ENCODE data around the gene KSR2.

Gene KSR2

DNA sequence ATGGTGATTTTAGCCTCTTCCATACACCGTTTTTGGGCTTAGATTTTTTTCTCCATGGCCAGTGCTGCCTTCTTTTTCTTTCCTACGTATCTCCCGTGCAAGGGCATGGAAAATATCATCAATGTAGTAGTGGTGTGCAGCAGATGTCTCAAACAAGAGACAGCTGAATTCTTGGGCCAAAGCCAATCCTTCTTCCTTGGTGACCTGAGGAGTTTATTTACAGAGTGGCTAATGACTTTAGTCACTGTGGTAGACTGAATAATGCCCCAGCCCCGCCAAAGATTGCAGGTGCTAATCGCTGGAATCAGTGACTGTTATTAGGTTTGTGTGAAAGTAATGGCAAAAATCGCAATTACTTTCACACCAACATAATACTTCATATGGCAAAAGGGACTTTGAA, 371.8 kb downstream of the KSR2 start:
- DNase-seq, result no peak

DNA sequence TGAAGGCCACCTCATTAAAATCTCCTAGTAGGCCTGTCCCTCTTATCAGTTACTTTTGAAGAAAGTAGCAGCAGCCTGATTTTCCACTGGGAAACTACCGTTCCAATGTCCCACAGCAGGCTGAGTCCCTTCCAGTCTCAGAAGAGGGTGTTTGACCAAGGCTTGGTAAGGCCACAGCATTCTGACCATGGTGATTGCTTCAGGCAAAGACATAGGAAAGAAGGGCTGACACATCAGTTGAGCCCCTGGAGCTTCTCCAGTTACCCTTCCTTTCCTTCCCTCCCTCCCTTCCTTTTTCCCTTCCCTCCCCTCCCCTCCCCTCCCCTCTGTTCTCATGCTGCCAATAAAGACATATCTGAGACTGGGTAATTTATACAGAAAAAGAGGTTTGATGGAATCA, 373.0 kb downstream of the KSR2 start:
- DNase-seq, result no peak

DNA sequence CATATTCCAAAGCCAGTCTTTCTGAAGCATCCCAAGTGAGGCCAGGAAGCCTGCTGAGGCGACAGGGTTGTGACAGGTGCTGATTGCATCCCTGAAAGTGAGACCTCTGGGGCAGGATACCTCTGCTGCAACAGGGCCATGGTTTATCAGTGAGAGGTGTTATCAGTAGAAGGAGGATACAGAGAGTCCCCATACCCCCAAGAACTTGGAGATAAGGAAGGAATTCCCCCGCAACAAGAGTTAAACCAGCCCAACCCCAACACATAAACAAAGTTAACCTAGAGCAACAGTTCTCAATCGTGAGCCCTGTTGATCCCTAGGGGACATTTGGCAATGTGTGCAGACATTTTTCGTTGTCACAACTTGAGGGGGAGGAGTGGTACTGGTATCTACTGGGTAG, 374.3 kb downstream of the KSR2 start:
- no peak for DNase-seq

DNA sequence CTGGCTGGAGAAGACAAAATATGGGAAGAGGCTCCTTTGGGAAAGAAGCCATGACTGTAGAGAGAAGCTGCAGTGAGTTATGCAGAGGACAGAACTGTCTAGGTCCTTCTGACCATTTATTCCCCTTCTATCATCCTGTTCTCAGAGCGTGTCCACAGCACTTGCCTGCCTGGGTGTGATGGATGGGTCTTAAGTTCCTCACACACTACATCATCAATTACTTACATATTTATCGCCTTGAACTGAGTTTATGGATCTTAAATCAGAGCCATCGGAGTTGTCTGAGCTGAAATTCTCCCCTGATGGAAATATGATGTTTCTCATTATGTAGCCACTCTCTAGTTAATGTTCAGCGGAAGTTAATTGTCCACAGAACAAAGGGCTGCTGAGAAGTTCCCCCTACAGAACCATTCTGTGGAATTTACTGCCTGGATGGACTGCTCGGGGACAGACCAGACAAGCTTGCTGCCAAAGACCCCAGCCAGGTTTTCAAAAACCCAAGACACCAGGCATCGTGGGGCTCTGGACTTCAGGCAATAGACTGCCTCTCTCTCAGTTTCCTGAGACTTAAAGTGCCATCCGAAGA, 374.9 kb downstream of the KSR2 start:
- DNase-seq, result no peak

DNA sequence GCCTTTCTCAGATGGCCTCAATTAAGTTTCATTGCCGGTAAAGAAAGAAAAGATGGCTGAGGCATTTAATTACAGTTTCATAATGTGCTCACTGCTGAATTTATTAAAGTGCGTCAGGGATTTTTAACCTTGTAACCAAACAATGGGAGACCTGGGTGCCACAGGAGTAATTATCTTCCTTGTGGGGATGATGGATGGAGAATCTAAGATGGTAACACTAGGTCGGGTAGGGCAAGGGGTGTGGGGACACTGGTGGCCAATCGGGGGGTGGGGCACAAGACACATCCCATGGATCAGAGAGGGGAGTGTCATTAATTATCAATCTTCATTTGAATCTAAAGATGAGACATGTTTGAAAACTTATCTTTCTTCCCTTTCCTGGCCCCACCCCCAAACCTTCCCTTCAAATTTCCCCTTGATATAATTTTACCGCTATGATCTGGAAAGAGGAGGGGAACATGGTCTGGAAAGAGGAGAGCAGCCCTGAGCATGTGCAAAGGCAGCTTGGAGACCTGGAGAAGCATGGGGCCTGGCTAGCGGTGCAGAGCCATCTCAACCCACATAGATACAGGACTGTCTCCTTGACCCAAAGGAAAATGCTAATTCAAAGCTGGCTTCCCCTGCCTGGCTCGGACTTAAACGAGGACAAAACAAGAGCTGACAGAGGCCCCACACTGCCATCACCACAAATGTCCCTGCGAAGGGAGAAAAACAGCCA, 376.0 kb downstream of the KSR2 start:
- DNase-seq, result no peak

DNA sequence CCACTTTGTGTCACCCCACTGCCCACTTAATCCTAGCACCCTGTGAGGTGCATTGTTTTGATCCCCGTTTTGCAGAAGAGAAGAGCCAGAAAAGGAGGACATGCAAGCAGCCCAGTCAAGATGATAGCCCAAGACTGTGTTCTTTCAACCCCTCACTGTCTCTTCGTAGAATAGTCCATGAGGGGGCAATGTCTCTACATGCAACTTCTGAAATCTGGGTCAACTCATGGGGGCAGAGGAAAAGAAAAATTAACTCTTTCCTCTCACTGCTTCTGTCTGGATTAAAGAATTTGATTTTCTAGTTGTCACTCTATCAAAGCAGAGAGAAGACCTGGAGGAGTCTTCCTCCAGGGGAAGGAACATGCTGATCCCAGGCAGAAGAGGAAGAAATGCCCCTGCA, 377.8 kb downstream of the KSR2 start:
- DNase-seq, result no peak

DNA sequence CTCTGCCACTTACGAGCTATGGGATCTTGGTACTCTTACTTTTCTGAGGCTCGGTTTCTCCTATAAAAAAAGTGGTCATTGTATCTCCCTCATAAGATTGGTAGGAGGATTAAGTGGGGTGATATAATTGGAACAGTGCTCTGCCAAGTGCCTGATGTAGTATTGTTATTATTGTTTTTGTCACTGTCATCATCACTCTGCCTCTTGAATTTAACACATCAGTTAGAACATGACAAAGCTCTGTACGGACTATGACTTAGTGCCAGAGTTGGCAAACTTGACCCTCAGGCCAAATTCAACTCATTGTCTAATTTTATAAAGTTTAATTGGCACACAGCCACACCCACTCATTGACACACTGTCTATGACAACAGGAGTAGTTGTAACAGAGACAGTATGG, 378.4 kb downstream of the KSR2 start:
- DNase-seq, result no peak

DNA sequence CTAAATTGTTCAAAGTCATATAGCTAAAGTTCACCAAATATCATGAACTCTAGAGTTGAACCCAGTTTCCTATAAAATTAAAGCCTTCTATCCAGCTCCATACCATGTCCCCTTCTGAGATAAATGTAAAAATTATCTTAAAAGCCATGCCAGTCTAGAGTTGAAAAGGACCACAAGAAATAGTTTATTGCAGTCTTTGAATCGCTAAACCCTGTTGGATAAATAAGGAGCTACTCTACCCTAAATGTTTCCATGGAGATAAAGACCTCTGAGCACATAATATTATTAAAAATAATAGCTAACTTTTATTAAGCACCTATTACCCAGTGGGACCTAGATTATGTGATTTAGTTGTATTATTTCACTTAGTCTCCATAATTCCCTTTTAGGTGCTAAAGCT, 379.8 kb downstream of the KSR2 start:
- no peak for DNase-seq

DNA sequence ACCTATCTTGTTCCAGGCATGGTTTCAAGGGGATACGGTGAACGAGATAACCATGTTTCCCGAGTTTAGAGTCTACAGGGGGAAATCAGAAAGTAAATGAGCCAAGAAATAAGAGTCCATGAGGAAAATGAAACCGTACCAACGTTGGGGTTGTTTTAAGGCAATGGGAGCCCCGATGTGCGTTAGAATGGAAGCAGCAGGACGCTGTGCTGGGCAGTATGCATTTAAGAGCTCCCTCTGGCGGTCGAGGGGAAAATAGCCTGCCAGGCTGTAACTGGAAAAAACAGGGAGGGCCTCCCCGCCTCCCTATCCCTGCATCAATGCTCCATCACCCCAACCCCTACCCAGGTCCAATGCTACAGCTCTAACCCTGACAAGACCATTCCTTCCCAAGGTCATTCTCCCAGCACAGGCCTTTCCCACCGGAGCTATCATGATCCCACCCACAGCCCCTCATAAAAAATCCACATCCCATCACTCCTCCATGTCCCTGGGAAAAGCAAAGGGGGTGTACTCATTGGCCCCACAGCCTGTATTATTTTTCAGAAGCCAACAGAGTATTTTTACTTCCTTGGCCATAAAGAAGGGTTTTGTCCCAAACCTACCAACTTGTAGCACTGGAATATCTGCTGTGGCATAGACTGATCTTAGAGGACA, 381.0 kb downstream of the KSR2 start:
- peak; percentile 1 for DNase-seq

DNA sequence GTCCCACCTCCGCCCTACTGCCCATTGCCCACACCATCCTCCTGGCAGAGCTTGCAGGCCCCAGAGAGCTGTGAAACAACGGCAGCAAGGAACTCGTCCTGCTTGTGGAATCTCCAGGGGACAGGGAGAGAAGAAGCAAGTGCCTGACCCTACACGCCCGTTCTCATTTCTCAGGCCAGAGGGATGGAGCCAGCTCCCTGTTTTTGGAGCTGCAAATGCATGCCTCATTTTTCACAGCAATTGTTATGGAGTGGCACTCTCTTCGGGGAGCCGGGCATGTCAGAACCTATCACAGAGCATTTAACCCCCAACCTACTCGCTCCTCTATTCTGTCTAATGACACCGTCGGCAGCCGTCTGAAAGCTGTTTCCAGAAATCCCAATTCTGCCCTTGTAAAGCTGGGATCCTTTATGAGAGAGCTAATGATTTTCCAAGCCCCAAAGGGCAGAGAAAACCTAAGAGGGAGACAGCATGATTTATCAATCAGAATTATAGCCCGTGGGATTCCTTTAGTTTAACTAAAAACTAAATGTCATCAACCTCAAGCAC, 385.0 kb downstream of the KSR2 start:
- no peak for DNase-seq

DNA sequence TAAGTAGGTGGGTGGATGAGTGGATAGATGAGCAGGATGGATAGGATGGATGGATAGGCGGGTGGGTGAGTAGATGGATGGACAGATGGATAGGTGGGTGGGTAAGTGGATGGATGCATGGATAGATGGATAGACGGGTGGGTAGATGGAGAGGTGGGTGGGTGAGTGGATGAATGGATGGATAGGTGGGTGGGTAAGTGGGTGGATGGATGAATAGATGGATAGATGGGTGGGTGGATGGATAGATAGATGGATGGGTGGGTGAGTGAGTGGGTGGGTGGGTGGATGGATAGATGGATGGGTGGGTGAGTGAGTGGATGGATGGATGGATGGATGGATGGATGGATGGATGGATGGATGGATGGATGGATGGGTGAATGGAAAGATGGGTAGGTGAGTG, 385.7 kb downstream of the KSR2 start:
- DNase-seq, result no peak

DNA sequence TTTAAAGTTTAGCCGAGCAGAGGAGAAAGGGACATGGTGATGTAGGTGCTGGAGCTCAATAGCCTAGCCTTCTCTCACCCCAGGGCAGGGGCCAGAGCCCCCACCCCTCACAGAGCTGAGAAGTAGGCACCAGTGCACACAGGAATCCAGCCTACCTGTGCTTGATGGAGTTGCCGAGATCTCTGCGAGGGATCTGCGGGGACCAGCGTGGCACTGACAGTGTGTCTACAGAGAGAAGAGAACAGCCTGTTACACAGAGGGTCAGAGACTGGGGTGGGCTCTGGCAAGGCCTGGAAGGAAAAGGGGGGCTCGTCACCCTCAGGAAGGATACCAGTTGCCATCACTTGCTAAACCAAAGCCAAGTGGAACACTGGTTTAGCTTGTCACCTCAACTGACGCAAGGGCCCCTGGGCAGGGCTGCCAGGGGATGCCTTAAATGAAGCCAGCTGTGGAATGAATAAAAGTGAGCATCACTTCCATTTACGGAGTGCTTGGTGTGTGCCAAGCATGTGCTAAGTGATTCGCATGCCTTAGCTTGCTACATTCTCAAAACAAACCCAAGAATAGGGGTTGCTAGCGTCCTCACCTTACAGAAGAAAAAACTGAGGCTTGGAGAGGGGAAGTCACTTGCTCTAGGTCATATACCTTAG, 386.5 kb downstream of the KSR2 start:
- DNase-seq, result no peak

DNA sequence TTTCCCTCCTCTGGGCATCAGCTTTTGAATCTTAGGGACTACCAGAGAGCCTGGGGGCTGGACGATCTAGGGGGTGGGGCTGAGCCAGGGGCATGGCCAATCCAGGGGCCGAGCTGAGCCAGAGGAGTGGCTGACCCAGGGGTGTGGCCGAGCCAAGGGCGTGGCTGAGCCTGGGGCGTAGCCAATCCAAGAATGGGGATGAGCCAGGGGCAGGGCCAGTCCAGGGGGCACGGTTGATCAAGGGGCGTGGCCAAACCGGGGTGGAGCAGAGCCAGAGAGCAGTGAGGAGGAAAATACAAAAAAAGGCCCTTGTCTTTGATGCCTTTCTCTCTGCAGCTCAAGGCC, 388.1 kb downstream of the KSR2 start:
- no peak for DNase-seq

DNA sequence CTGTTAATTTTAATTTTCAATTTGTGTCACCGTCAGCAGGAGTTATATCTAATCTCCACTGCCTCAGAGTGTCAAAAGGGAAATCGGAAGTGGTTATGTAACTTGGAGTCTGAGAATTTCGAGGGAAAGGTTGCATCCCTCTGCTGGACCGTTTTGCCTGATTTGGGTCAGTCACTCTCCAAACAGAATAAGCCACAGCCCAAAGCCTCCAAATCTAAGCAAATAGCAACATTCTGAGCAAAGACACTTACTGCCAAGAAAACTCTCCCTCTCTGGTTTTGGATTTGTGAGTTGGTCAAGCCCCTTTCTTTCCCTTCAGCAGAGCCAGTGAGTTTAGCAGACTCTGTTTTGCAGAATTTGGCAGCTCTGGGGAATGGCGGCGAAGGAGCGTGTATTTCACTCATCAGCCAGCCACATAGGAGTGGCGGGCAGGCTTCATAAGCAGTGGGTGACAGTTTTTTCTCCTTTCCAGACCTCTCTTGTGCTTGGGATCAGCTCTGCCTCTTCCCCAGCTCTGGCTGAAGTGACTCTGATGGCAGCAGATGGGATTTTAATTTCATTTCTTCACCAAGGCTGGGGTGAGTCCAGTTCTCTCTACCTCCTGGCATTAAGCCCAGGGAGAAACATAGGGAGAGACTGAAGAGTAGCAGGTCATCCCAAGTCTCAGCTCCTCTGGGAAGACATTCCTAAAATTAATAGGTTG, 388.6 kb downstream of the KSR2 start:
- no peak for DNase-seq

DNA sequence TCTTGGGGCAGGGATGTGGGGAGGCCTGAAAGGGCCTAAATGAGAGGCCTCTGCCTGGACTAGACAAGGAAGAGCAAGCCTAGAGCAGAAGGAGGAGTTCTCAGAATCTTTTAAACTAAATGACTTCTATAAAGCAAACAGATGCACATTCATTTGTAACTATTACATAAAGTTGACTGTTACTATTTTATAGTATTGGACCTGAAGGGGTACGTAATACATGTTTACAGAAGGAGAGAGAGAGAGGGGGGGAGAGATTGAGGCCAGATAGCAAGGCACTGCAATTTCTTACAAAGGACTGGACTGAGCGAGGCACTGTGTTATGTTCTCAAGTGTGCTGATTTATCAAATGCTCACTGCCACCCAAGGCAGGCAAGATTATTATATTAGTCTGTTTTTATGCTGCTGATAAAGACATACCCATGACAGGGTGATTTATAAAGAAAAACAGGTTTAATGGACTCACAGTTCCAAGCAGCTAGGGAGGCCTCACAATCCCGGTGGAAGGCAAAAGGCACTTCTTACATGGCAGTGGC, 391.6 kb downstream of the KSR2 start:
- no peak for DNase-seq

DNA sequence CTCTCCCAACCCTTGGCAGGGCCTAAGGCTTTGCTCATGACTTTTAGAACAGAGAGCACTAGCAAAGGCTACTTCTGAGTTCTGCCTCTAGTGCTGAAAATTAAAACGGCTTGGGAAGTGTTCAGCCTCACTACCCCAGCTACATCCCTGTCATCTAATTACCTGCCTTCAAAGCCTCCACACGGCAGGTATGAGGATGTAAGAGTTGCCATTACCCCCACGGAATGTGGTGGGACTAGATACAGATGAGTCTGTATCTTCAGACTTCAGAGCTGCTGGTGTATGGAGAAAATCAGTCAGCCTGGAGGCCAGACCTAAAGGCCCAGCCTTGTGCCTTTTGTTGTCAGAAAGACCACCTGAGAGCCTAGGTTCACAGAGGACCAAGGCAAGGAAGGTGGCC, 392.7 kb downstream of the KSR2 start:
- no peak for DNase-seq

DNA sequence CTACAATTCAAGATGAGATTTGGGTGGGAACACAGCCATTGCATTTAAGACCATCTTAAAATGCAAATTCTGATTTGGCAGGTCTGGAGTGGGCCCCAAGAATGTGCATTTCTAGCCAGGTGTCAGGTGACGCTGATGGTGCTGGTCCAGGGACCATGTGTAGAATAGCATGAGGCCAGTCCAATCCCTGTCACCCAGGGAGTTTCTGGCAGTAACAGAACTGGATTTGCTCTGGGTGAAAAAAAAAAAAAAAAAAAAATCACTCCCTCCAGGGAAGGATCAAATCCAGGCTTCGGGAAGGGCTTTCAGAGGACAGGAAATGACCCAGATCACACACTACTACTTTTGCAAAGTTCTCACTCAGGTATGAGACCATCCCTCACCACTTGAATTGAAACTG, 394.1 kb downstream of the KSR2 start:
- no peak for DNase-seq

DNA sequence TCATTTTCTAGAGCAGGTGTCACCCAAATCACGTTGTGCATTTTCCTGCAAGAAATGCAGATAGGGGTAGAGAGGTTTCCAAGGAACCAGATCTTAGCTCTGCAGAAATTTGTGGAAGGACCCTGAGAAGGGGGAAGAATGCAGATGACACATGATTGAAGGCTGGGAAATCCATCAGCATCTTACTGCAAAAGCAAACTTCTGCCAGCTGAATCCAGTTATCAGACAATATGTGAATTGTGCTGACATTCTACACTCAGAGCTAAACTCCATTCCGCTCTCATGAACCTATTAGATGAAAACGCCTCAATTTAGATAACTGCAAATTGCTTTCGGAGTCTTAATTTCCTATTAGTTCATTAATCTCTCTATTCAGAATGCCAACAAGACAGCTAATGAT, 396.0 kb downstream of the KSR2 start:
- DNase-seq, result no peak

DNA sequence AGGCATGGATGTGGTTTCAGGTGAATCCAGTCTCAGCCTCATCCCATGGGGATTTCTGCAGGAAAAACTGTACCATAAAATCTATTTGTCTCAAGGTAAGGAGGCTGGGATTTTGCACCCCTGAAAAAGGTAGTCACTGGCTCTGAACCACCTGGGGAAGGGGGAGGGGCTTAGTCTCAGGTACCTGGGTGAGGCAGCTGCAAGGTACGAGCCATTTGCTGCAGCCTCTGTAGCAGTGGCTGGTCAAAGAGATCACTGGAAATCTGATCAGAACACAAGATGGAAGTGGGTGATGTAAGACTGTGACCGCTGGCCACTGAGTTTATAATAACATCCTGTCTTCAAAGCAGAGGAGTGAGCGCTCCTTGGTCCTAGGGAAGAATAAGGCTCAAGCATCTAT, 397.5 kb downstream of the KSR2 start:
- DNase-seq, result no peak

DNA sequence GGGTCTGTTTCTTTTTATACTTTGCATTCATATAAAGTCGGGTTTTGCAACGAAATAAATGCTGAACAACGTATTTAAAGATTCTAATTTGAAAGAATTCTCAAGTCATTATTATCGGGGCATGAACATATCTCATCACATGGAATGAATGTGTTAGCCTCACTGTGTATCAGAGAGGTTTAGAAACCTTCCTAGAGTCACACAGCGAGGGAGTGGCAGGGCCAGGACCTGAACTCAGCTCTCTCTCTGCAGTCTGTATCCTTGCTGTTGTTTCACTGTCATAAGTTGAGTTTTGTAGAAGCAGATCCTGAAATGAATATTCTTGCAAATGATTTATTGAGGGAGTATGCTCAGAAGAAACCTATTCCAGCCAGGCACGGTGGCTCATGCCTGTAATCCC, 398.2 kb downstream of the KSR2 start:
- DNase-seq, result no peak

DNA sequence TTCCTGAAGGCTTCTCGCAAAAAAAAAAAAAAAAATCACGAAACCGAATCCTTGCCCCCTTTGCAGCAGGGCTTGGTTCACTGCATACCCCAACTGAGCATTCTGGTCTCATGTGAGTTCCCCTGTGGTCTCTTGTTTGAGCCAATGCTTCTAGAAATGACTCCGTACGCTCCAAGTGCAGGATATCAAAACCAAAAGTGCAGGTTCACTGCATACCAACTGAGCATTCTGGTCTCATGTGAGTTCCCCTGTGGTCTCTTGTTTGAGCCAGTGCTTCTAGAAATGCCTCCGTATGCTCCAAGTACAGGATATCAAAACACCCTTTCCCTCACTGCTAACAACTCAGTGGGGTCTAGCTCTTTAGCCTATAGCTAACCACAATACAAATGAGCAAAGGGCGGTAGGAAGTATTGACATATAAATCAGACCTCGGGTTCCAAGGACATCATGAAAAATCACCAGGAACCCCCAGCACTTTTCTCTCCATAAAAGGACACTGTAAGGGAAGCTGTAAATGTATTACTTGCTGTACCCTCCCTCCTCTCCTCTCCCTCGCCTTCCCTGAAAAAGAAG, 401.1 kb downstream of the KSR2 start:
- DNase-seq, result no peak

DNA sequence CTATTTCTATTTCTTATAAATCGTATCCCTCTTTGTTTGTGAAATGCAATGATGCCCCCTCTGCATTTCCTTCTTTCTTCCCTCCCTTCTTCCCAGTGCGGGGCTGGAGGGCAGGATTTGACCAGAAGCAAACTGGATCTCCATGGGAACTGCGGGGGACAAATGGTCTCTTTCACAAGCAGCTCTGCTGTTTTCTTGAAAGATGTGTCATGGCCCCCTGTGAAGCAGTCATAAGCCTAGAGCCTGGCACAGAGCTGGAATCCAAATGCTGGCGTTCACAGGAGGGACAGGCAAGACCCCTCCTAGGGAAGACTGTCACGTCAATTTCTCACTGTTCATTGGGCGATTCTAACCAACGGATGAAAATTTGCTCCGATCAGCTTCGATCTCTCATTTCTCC, 403.9 kb downstream of the KSR2 start:
- no peak for DNase-seq

DNA sequence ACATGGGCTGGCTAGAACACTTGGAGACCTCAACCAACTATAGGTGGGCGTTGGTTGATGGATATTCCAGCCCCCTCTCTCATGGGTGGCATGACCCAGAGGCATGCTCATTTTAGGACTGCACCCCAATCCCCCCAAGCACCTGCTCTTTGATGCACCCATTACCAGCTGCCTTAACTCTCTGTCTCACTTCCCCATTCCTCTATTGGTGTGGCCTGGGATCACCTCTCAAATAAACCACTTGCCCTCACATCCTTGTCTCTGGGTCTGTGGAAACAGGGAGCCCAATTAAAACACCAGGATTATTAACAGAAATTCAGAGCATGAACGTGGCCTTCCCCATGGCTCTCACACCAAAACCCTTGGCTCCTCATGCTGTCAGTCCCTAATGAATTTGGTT, 405.1 kb downstream of the KSR2 start:
- DNase-seq, result no peak
